Measurements from ENCODE around the gene RABL6.
"Not testable (repeated sequence)": the region's sequence is repeated elsewhere in the genome, so short reads cannot be mapped to it uniquely, and the experiment has no call there.

The RABL6 gene

GRCh38 chr9:136796238-136796774 lies 11.4 kb upstream of the RABL6 start, which contains the start of gene CCDC183:
Gene CCDC183 (plus strand): TSS chr9:136796338. CDS start chr9:136796398, 60 bp downstream.
- ChIA-PET CTCF (interaction anchor here (1.0 kb wide), 1 partner anchor 69 kb away, joined by 3 read pairs; no protein-coding TSS in a partner anchor), POLR2A (interaction anchor here (1.0 kb wide), 1 partner anchor 9 kb away, joined by 3 read pairs; no protein-coding TSS in a partner anchor)
- Histone ChIP-seq H3K27ac (ENCODE audit: extremely low read depth, low read depth, low read length) (no peak within 1 kb of the TSS), H3K4me1 (ENCODE audit: control insufficient read depth, insufficient read depth, low read length) (peaks cover 14% of the 10 kb centered on the region), H3K36me3 (ENCODE audit: control insufficient read depth in 2 of 2, insufficient read depth in 1 of 2, low read length in 2 of 2) (peaks cover 0 to 21% of the 10 kb centered on the region in 2 experiments; a peak in 1 of 3 replicates), H3K4me3 (ENCODE audit: low read depth, low read length) (no peak within 1 kb of the TSS), H3K9me3 (ENCODE audit: control insufficient read depth, insufficient read depth, low read depth, low read length) (no peaks in the 10 kb centered on the region)
- no peak for TF ChIP-seq SETDB1 (IDR thresholded peaks at IDR 0.05; ENCODE audit: insufficient read length, low read length)
- no peak for TF ChIP-seq ZNF221 (tag by site-specific recombination; IDR thresholded peaks at IDR 0.05; ENCODE audit: borderline replicate concordance)
- TF ChIP-seq ZNF423 (tag by site-specific recombination; IDR thresholded peaks at IDR 0.05) = peak; percentile 38; the same call in 1 of the 2 replicates
- peak; percentile 78; the same call in 1 of the 2 replicates for TF ChIP-seq ZSCAN16 (tag by site-specific recombination; IDR thresholded peaks at IDR 0.05)
- no peak for TF ChIP-seq ZNF791 (tag by site-specific recombination; IDR thresholded peaks at IDR 0.05)

- H3K9me3 ChIP-seq (ENCODE audit: control insufficient read depth, insufficient read depth, low read depth, low read length); H3K27ac ChIP-seq (ENCODE audit: extremely low read depth, low read depth, low read length); H3K4me3 ChIP-seq (ENCODE audit: low read depth, low read length); POLR2A ChIA-PET: not testable (repeated sequence)
- Histone ChIP-seq H3K4me1 (ENCODE audit: control insufficient read depth, insufficient read depth, low read length) (peaks cover 14% of the 10 kb centered on the region), H3K36me3 (ENCODE audit: control insufficient read depth in 2 of 2, insufficient read depth in 1 of 2, low read length in 2 of 2) (peaks cover 0 to 21% of the 10 kb centered on the region in 2 experiments; a peak in 1 of 3 replicates)
- CTCF ChIA-PET = interaction anchor here (1.0 kb wide), 1 partner anchor 69 kb away, joined by 3 read pairs; no protein-coding TSS in a partner anchor
- TF ChIP-seq SCRT2 (tag by site-specific recombination; IDR thresholded peaks at IDR 0.05) (peak; percentile 96), GLIS1 (tag by site-specific recombination; IDR thresholded peaks at IDR 0.05) (peak; percentile 40), FEZF1 (tag by site-specific recombination; IDR thresholded peaks at IDR 0.05) (peak; percentile 47), PRDM1 (tag by site-specific recombination; IDR thresholded peaks at IDR 0.05) (0 out of 2 replicates have a peak, but pooled peaks have one; percentile 17), SCRT1 (tag by site-specific recombination; IDR thresholded peaks at IDR 0.05; ENCODE audit: borderline replicate concordance) (peak; percentile 89), IKZF3 (tag by site-specific recombination; IDR thresholded peaks at IDR 0.05) (0 out of 2 replicates have a peak, but pooled peaks have one; percentile 22), PRDM10 (tag by site-specific recombination; IDR thresholded peaks at IDR 0.05) (peak; percentile 67)
Measured at GRCh38 chr9:136796775-136797347, 10.9 kb upstream of the RABL6 start.

- Histone ChIP-seq H3K4me1 (ENCODE audit: control insufficient read depth, insufficient read depth, low read length) (peaks cover 14% of the 10 kb centered on the region), H3K9me3 (ENCODE audit: control insufficient read depth, insufficient read depth, low read depth, low read length) (no peaks in the 10 kb centered on the region), H3K27ac (ENCODE audit: extremely low read depth, low read depth, low read length) (no peak overlapping the region), H3K4me3 (ENCODE audit: low read depth, low read length) (no peak overlapping the region), H3K36me3 (ENCODE audit: control insufficient read depth in 2 of 2, insufficient read depth in 1 of 2, low read length in 2 of 2) (peaks cover 0 to 5% of the 10 kb centered on the region in 2 experiments; a peak in 1 of 3 replicates)
- CTCF ChIA-PET = interaction anchor here (0.6 to 1.2 kb wide), 3 partner anchors 38 to 628 kb away, joined by 3 to 4 read pairs (median 3); no protein-coding TSS in a partner anchor
- POLR2A ChIA-PET = no interaction called here
- 0 out of 2 replicates have a peak, but pooled peaks have one; percentile 17 for TF ChIP-seq GLIS2 (tag by site-specific recombination; IDR thresholded peaks at IDR 0.05)
- TF ChIP-seq ZNF692 (tag by site-specific recombination; IDR thresholded peaks at IDR 0.05) = no peak
Measured at GRCh38 chr9:136798708-136799078, 9.1 kb upstream of the RABL6 start.
